ENCODE measurements around the gene TBC1D9B.
A peak's percentile ranks its signal among the peaks of the same experiment; 100 is the strongest.

Gene TBC1D9B

GRCh38 chr5:179901915-179902762 is 5.6 kb downstream of the TBC1D9B start:
- Histone ChIP-seq H3K27me3 (replicated peaks in 2 of 5; ENCODE audit: control insufficient read depth in 4 of 5, insufficient read depth in 5 of 5, low read length in 4 of 5) (no peaks in the 10 kb centered on the region), H3K4me1 (ENCODE audit: control extremely low read depth in 1 of 4, control insufficient read depth in 4 of 4, insufficient read depth in 4 of 4, low read length in 3 of 4) (peaks cover 0 to 24% (median 21%) of the 10 kb centered on the region in 4 experiments), H3K36me3 (ENCODE audit: control insufficient read depth in 4 of 4, insufficient read depth in 4 of 4, low read length in 3 of 4) (peaks cover 22 to 65% (median 49%) of the 10 kb centered on the region in 4 experiments), H3K4me3 (ENCODE audit: control insufficient read depth in 1 of 7, extremely low read depth in 1 of 7, insufficient read depth in 4 of 7, low read depth in 2 of 7, low read length in 6 of 7) (no peak overlapping the region), H3K9me3 (ENCODE audit: control extremely low read depth in 1 of 5, control insufficient read depth in 4 of 5, insufficient read depth in 2 of 5, low read depth in 1 of 5, low read length in 4 of 5) (no peaks in the 10 kb centered on the region), H3K27ac (ENCODE audit: insufficient read depth in 1 of 2, low read depth in 1 of 2, low read length in 2 of 2, poor library complexity in 1 of 2, severe bottlenecking in 2 of 2) (no peak overlapping the region)
- DNase-seq: no peak
- CTCF ChIA-PET: interaction anchor here (0.7 to 1.3 kb wide), 6 partner anchors 9 to 100 kb away, joined by 3 read pairs; no protein-coding TSS in a partner anchor
- POLR2A ChIA-PET: no interaction called here
- 100% methylated on average over 14 of the region's 15 CpGs for WGBS (ENCODE audit: insufficient coverage)

DNA sequence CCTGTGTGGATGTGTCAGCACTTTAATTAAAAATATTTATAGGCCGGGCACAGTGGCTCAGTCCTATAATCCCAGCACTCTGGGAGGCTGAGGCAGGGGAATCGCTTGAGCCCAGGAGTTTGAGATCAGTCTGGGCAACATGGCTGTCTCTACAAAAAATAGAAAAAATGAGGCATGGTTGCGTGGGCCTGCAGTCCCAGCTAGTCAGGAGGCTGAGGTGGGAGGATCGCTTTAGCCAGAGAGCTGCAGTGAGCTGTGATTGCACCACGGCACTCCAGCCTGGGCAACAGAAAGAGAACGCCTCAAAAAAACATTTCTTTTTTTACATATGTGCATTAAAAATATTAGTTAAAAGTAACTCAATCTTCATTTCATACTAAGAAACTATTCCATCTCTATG is 6.2 kb downstream of the TBC1D9B start:
- Histone ChIP-seq H3K9me3 (ENCODE audit: control extremely low read depth in 1 of 5, control insufficient read depth in 4 of 5, insufficient read depth in 2 of 5, low read depth in 1 of 5, low read length in 4 of 5) (no peaks in the 10 kb centered on the region), H3K36me3 (ENCODE audit: control insufficient read depth in 4 of 4, insufficient read depth in 4 of 4, low read length in 3 of 4) (peaks cover 22 to 66% (median 52%) of the 10 kb centered on the region in 4 experiments), H3K4me3 (ENCODE audit: control insufficient read depth in 1 of 7, extremely low read depth in 1 of 7, insufficient read depth in 4 of 7, low read depth in 2 of 7, low read length in 6 of 7) (no peak overlapping the region), H3K4me1 (ENCODE audit: control extremely low read depth in 1 of 4, control insufficient read depth in 4 of 4, insufficient read depth in 4 of 4, low read length in 3 of 4) (peaks cover 0 to 19% (median 14%) of the 10 kb centered on the region in 4 experiments), H3K27me3 (replicated peaks in 2 of 5; ENCODE audit: control insufficient read depth in 4 of 5, insufficient read depth in 5 of 5, low read length in 4 of 5) (no peaks in the 10 kb centered on the region), H3K27ac (ENCODE audit: insufficient read depth in 1 of 2, low read depth in 1 of 2, low read length in 2 of 2, poor library complexity in 1 of 2, severe bottlenecking in 2 of 2) (no peak overlapping the region)
- CTCF ChIA-PET: interaction anchor here (0.7 to 1.3 kb wide), 4 partner anchors 12 to 100 kb away, joined by 3 read pairs; no protein-coding TSS in a partner anchor
- DNase-seq: no peak
- WGBS (ENCODE audit: insufficient coverage): 100% methylated on average over 3 of the region's 6 CpGs
- POLR2A ChIA-PET: no interaction called here

DNA sequence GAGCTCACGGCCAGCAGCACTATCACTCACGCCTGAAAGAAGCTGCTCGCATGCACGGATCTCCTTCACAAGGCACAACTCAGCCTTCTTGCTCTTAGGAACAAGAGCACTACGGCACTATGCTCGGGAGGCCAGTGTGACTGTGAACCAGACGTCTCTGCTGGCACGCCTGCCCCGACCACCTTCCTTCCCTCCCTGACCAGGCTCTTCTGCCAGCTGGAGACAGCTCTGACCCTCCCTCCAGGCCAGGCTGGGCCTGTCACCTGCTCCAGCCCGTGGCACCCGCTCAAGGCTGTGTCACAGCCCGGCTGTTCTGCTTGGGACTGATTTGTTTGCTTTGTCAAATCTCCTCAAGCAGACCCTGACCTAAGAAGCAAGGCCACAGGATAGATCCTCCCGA is 7.0 kb downstream of the TBC1D9B start:
- Histone ChIP-seq H3K36me3 (ENCODE audit: control insufficient read depth in 4 of 4, insufficient read depth in 4 of 4, low read length in 3 of 4) (peaks cover 22 to 72% (median 56%) of the 10 kb centered on the region in 4 experiments), H3K27ac (ENCODE audit: insufficient read depth in 1 of 2, low read depth in 1 of 2, low read length in 2 of 2, poor library complexity in 1 of 2, severe bottlenecking in 2 of 2) (no peak overlapping the region), H3K4me3 (ENCODE audit: control insufficient read depth in 1 of 7, extremely low read depth in 1 of 7, insufficient read depth in 4 of 7, low read depth in 2 of 7, low read length in 6 of 7) (no peak overlapping the region), H3K4me1 (ENCODE audit: control extremely low read depth in 1 of 4, control insufficient read depth in 4 of 4, insufficient read depth in 4 of 4, low read length in 3 of 4) (peaks cover 0 to 11% (median 6%) of the 10 kb centered on the region in 4 experiments), H3K27me3 (replicated peaks in 2 of 5; ENCODE audit: control insufficient read depth in 4 of 5, insufficient read depth in 5 of 5, low read length in 4 of 5) (no peaks in the 10 kb centered on the region), H3K9me3 (ENCODE audit: control extremely low read depth in 1 of 5, control insufficient read depth in 4 of 5, insufficient read depth in 2 of 5, low read depth in 1 of 5, low read length in 4 of 5) (no peaks in the 10 kb centered on the region)
- POLR2A ChIA-PET: no interaction called here
- no peak for DNase-seq
- CTCF ChIA-PET: no interaction called here
- WGBS (ENCODE audit: insufficient coverage): 95% methylated on average over 9 of the region's 13 CpGs

- ChIA-PET POLR2A (no interaction called here), CTCF (interaction anchor here (1.3 kb wide), 1 partner anchor 16 kb away, joined by 3 read pairs; no protein-coding TSS in a partner anchor)
- H3K9me3 ChIP-seq (ENCODE audit: control extremely low read depth in 1 of 5, control insufficient read depth in 4 of 5, insufficient read depth in 2 of 5, low read depth in 1 of 5, low read length in 4 of 5): no peaks in the 10 kb centered on the region
- H3K27me3 ChIP-seq (replicated peaks in 2 of 5; ENCODE audit: control insufficient read depth in 4 of 5, insufficient read depth in 5 of 5, low read length in 4 of 5): no peaks in the 10 kb centered on the region
- H3K27ac ChIP-seq (ENCODE audit: insufficient read depth in 1 of 2, low read depth in 1 of 2, low read length in 2 of 2, poor library complexity in 1 of 2, severe bottlenecking in 2 of 2): peak overlapping the region in 1 of 2 experiments; percentile 7
- peaks cover 22 to 77% (median 58%) of the 10 kb centered on the region in 4 experiments for H3K36me3 ChIP-seq (ENCODE audit: control insufficient read depth in 4 of 4, insufficient read depth in 4 of 4, low read length in 3 of 4)
- WGBS (ENCODE audit: insufficient coverage): 95% methylated on average over 6 of the region's 9 CpGs
- H3K4me3 ChIP-seq (ENCODE audit: control insufficient read depth in 1 of 7, extremely low read depth in 1 of 7, insufficient read depth in 4 of 7, low read depth in 2 of 7, low read length in 6 of 7): no peak overlapping the region
- H3K4me1 ChIP-seq (ENCODE audit: control extremely low read depth in 1 of 4, control insufficient read depth in 4 of 4, insufficient read depth in 4 of 4, low read length in 3 of 4): peaks cover 0 to 6% (median 3%) of the 10 kb centered on the region in 4 experiments
- no peak for DNase-seq
These were observed 7.5 kb downstream of the TBC1D9B start for GRCh38 chr5:179900206-179900605.

DNA sequence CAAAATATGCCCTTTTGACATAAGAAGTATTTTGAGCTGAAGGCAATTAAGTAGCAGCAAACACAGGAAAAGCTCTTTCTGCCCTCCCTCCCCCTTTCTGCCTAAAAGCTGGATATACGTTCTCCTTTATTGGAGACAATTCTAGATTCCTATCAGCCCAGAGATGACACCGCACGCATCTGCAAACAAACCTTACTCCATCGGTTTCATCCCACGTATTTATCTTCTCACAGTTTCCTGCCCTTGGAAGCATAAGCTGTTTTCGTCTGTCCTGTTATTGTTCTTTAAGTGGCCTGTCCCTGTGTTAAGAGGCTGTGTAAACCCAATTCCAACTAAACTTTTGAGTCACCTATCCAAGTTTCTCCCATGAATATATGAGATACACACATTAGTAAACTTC is 11.8 kb downstream of the TBC1D9B start:
- Histone ChIP-seq H3K27me3 (replicated peaks in 2 of 5; ENCODE audit: control insufficient read depth in 4 of 5, insufficient read depth in 5 of 5, low read length in 4 of 5) (no peaks in the 10 kb centered on the region), H3K9me3 (ENCODE audit: control extremely low read depth in 1 of 5, control insufficient read depth in 4 of 5, insufficient read depth in 2 of 5, low read depth in 1 of 5, low read length in 4 of 5) (no peaks in the 10 kb centered on the region), H3K4me3 (ENCODE audit: control insufficient read depth in 1 of 7, extremely low read depth in 1 of 7, insufficient read depth in 4 of 7, low read depth in 2 of 7, low read length in 6 of 7) (no peak overlapping the region), H3K27ac (ENCODE audit: insufficient read depth in 1 of 2, low read depth in 1 of 2, low read length in 2 of 2, poor library complexity in 1 of 2, severe bottlenecking in 2 of 2) (no peak overlapping the region), H3K36me3 (ENCODE audit: control insufficient read depth in 4 of 4, insufficient read depth in 4 of 4, low read length in 3 of 4) (peaks cover 26 to 88% (median 70%) of the 10 kb centered on the region in 4 experiments), H3K4me1 (ENCODE audit: control extremely low read depth in 1 of 4, control insufficient read depth in 4 of 4, insufficient read depth in 4 of 4, low read length in 3 of 4) (no peaks in the 10 kb centered on the region)
- CTCF ChIA-PET: interaction anchor here (0.8 to 1.4 kb wide), 2 partner anchors 9 to 15 kb away, joined by 3 read pairs; no protein-coding TSS in a partner anchor
- DNase-seq: no peak
- 96% methylated on average over 4 of the region's 6 CpGs for WGBS (ENCODE audit: insufficient coverage)
- POLR2A ChIA-PET: no interaction called here

- H3K36me3 ChIP-seq (ENCODE audit: control insufficient read depth in 4 of 4, insufficient read depth in 4 of 4, low read length in 3 of 4): peaks cover 25 to 89% (median 69%) of the 10 kb centered on the region in 4 experiments
- CTCF ChIA-PET: interaction anchor here (0.6 kb wide), 1 partner anchor 93 kb away, joined by 3 read pairs; no protein-coding TSS in a partner anchor
- H3K4me3 ChIP-seq (ENCODE audit: control insufficient read depth in 1 of 7, extremely low read depth in 1 of 7, insufficient read depth in 4 of 7, low read depth in 2 of 7, low read length in 6 of 7): no peak overlapping the region
- H3K27me3 ChIP-seq (replicated peaks in 2 of 5; ENCODE audit: control insufficient read depth in 4 of 5, insufficient read depth in 5 of 5, low read length in 4 of 5): no peaks in the 10 kb centered on the region
- H3K4me1 ChIP-seq (ENCODE audit: control extremely low read depth in 1 of 4, control insufficient read depth in 4 of 4, insufficient read depth in 4 of 4, low read length in 3 of 4): no peaks in the 10 kb centered on the region
- no peak for DNase-seq
- no peaks in the 10 kb centered on the region for H3K9me3 ChIP-seq (ENCODE audit: control extremely low read depth in 1 of 5, control insufficient read depth in 4 of 5, insufficient read depth in 2 of 5, low read depth in 1 of 5, low read length in 4 of 5)
- WGBS (ENCODE audit: insufficient coverage): 95% methylated on average over 23 of the region's 26 CpGs
- POLR2A ChIA-PET: no interaction called here
- H3K27ac ChIP-seq (ENCODE audit: insufficient read depth in 1 of 2, low read depth in 1 of 2, low read length in 2 of 2, poor library complexity in 1 of 2, severe bottlenecking in 2 of 2): no peak overlapping the region
These were observed 13.5 kb downstream of the TBC1D9B start for GRCh38 chr5:179893958-179894895.
